DND-41 (cell line): Measurements from ENCODE around the gene SH3BGR.
A peak's percentile ranks its signal among the peaks of the same experiment; 100 is the strongest.

Source experiments
- ATAC-seq: fragments of 200-7000 bp; cut with Tn5 transposase; 3 replicates; pipeline ENCODE4 v1.9.1; 2021; ENCODE audit warnings: low read depth; ENCODE audit not compliant: insufficient read depth
- DNase-seq: peaks from one replicate; pipeline ENCODE4 v3.0.0-alpha.2; 2020
- H2AFZ ChIP-seq: 2 replicates; pipeline ENCODE4 v1.6.0; 2012; ENCODE audit warnings: low read depth, low read length
- H3K27ac ChIP-seq: 2 replicates; pipeline ENCODE4 v1.5.1; 2012; ENCODE audit warnings: low read length, inconsistent platforms
- H3K27me3 ChIP-seq: fragments of 200-600 bp; sonication (generic); 2 replicates; pipeline ENCODE4 v1.6.0; 2012; ENCODE audit warnings: low read length, mild to moderate bottlenecking, inconsistent platforms; ENCODE audit not compliant: insufficient read depth, poor library complexity
- H3K36me3 ChIP-seq: 2 replicates; pipeline ENCODE4 v1.5.1; 2012; ENCODE audit warnings: low read length, inconsistent platforms; ENCODE audit not compliant: insufficient read depth
- H3K4me1 ChIP-seq: 2 replicates; pipeline ENCODE4 v1.5.1; 2012; ENCODE audit warnings: mild to moderate bottlenecking, low read length; ENCODE audit not compliant: insufficient read depth
- H3K4me2 ChIP-seq: 2 replicates; pipeline ENCODE4 v1.6.0; 2012; ENCODE audit warnings: mild to moderate bottlenecking, moderate library complexity, low read length, inconsistent platforms; ENCODE audit not compliant: insufficient read depth
- H3K4me3 ChIP-seq, 2 experiments: fragments of 200-600 bp in 1 of 2; shearing (Covaris generic) in 1 of 2; 2 replicates each; pipeline ENCODE4 v1.5.1; 2012 to 2016; ENCODE audit warnings: inconsistent platforms in 2 of 2, low read length in 2 of 2, mild to moderate bottlenecking in 2 of 2, low read depth in 1 of 2, moderate library complexity in 1 of 2
- H3K79me2 ChIP-seq: 2 replicates; pipeline ENCODE4 v1.6.0; 2012; ENCODE audit warnings: low read length, inconsistent platforms; ENCODE audit not compliant: insufficient read depth
- H3K9ac ChIP-seq: 2 replicates; pipeline ENCODE4 v1.6.0; 2012; ENCODE audit warnings: low read depth, mild to moderate bottlenecking, inconsistent platforms, low read length, moderate library complexity
- H3K9me3 ChIP-seq: 2 replicates; pipeline ENCODE4 v1.5.1; 2012; ENCODE audit warnings: low read length, moderate library complexity, mild to moderate bottlenecking, inconsistent platforms; ENCODE audit not compliant: insufficient read depth, severe bottlenecking
- H4K20me1 ChIP-seq: 2 replicates; pipeline ENCODE4 v1.6.0; 2012; ENCODE audit warnings: low read length; ENCODE audit not compliant: insufficient read depth
- EZH2 ChIP-seq: IDR thresholded peaks from 3 replicates; pipeline ENCODE4 v1.6.1; 2012; ENCODE audit warnings: borderline replicate concordance, low read depth, mild to moderate bottlenecking, moderate library complexity, low read length, inconsistent platforms; ENCODE audit not compliant: severe bottlenecking
- TF ChIP-seq, protein P1 (sequence below): IDR thresholded peaks from 2 replicates; pipeline ENCODE4 v1.5.1; 2012; ENCODE audit warnings: borderline replicate concordance, low read length, moderate library complexity, mild to moderate bottlenecking; ENCODE audit not compliant: poor library complexity, severe bottlenecking; ENCODE audit errors: extremely low read depth

The SH3BGR gene

GRCh38 chr21:39434950-39435349 is 16.8 kb upstream of the SH3BGR start:
- no peaks in the 10 kb centered on the region for H4K20me1 ChIP-seq
- H3K4me3 ChIP-seq: no peak overlapping the region
- no peaks in the 10 kb centered on the region for H3K36me3 ChIP-seq
- H3K79me2 ChIP-seq: no peaks in the 10 kb centered on the region
- H2AFZ ChIP-seq: no peak overlapping the region
- H3K27me3 ChIP-seq: no peaks in the 10 kb centered on the region
- ATAC-seq (no peak), DNase-seq (no peak)
- TF ChIP-seq, protein P1, sequence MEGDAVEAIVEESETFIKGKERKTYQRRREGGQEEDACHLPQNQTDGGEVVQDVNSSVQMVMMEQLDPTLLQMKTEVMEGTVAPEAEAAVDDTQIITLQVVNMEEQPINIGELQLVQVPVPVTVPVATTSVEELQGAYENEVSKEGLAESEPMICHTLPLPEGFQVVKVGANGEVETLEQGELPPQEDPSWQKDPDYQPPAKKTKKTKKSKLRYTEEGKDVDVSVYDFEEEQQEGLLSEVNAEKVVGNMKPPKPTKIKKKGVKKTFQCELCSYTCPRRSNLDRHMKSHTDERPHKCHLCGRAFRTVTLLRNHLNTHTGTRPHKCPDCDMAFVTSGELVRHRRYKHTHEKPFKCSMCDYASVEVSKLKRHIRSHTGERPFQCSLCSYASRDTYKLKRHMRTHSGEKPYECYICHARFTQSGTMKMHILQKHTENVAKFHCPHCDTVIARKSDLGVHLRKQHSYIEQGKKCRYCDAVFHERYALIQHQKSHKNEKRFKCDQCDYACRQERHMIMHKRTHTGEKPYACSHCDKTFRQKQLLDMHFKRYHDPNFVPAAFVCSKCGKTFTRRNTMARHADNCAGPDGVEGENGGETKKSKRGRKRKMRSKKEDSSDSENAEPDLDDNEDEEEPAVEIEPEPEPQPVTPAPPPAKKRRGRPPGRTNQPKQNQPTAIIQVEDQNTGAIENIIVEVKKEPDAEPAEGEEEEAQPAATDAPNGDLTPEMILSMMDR: no peak
- no peak for TF ChIP-seq EZH2
- no peak overlapping the region for H3K9ac ChIP-seq
- H3K4me1 ChIP-seq: no peaks in the 10 kb centered on the region
- no peaks in the 10 kb centered on the region for H3K9me3 ChIP-seq
- no peak overlapping the region for H3K4me2 ChIP-seq
- no peak overlapping the region for H3K27ac ChIP-seq

- H3K9ac ChIP-seq: no peak overlapping the region
- H3K4me3 ChIP-seq: no peak overlapping the region
- no peak for ATAC-seq
- peaks cover 1% of the 10 kb centered on the region; the same call in 1 of the 2 replicates for H3K4me1 ChIP-seq
- H3K27ac ChIP-seq: no peak overlapping the region
- H3K79me2 ChIP-seq: no peaks in the 10 kb centered on the region
- DNase-seq: no peak
- no peaks in the 10 kb centered on the region for H3K36me3 ChIP-seq
- no peaks in the 10 kb centered on the region for H3K9me3 ChIP-seq
- H3K4me2 ChIP-seq: no peak overlapping the region
- no peaks in the 10 kb centered on the region for H3K27me3 ChIP-seq
- H4K20me1 ChIP-seq: no peaks in the 10 kb centered on the region
- TF ChIP-seq, protein P1: no peak
- TF ChIP-seq EZH2: no peak
- H2AFZ ChIP-seq: no peak overlapping the region
These were observed 12.5 kb upstream of the SH3BGR start for GRCh38 chr21:39439232-39439631.

DNA sequence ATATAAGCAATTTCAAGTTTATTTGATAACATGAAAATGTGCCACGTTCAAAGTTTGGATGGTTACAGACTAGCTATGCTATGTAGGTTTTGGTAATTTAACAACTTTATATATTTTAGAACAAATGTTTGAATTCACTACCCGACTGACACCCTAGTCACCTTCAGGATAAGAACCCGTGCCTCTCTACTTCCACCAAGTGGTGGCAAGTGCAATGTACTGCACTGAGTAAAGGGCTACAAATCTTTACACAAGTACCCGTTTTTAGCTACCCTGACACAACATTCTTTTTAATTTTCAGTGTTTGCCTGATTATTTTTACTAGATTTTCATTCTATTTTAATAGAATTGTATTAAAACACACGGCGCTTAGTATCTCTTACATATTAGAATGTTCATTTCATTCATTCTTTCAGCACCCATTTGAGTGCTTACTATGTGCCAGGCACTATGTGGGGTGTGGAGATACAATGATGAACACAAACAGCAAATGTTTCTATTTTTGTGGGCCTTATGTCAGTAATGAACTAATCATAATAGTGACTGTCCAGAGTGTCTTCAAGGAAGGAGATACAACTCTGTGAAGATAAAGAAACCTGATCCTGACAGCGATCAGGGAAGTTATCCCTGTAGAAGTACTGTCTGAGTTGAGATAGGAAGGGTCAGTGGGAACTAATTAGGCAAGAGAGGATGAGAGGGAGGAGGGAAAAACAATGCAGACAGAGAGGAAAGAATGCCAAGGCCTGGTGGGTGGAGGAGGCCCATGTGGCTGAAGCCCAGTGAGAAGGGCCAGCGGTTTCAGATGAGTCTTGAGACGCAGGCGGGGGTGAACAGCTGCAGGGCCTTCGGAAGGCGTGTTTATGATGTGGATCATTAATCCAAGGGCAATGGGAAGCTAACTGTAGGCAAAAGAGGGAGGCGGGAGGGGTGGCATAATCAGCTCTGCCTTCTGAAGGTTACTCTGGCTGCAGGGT is 10.0 kb upstream of the SH3BGR start:
- peak; percentile 62 for ATAC-seq
- TF ChIP-seq, protein P1: peak; percentile 81
- TF ChIP-seq EZH2: no peak

More for the DNA sequence above, 10.0 kb upstream of the SH3BGR start:
- H3K36me3 ChIP-seq: no peaks in the 10 kb centered on the region
- H3K9me3 ChIP-seq: no peaks in the 10 kb centered on the region
- no peaks in the 10 kb centered on the region for H4K20me1 ChIP-seq
- H3K9ac ChIP-seq: no peak overlapping the region
- no peak overlapping the region for H3K4me3 ChIP-seq
- 0 out of 2 replicates have a peak, but pooled peaks cover 2% of the 10 kb centered on the region for H3K79me2 ChIP-seq
- no peak overlapping the region for H2AFZ ChIP-seq
- no peaks in the 10 kb centered on the region for H3K27me3 ChIP-seq
- H3K27ac ChIP-seq: no peak overlapping the region
- H3K4me1 ChIP-seq: peaks cover 21% of the 10 kb centered on the region
- peak; percentile 46 for DNase-seq
- no peak overlapping the region for H3K4me2 ChIP-seq
